GM12872 (cell line): Measurements from ENCODE around the gene ACAP2.

Experiments used
- TF ChIP-seq, protein P1 (sequence below): IDR thresholded peaks from 3 replicates; pipeline ENCODE4 v1.5.1; 2011; ENCODE audit warnings: low read depth, mild to moderate bottlenecking, low read length, moderate library complexity; ENCODE audit not compliant: insufficient read depth

ACAP2 gene

DNA sequence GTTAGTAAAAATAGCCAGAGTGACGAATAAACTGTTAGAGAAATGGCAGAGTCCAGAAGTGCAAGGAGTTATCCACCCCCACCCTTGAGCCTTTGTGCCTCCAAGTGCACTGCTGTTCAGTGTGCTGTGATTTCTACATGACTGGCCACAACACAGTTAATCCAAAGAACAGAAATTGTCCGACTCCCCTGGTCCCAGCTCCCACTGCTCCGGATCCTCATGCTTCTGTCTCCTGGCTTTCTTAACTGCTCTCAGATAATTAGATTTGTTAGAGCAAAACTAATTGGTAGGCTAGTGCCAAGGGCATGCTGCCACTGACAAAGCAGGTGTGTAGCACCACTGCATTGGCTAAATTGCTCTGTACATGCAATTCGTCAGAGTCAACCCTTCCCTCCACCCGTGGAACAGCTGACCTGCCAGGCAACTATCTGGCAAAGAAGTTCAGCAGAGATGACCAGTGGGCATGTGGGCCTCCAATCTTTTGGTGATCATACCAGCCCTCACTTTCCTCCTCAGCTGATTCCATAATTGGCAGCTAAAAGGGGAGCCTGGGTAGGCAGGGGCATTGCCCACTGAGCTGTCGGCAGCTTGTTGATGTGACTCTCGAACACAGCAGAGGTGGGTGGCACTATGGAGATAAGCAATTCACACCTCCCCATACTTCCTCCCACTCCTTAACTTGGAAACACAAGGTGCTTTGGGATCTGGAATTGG, 18.9 kb upstream of the ACAP2 start:
- TF ChIP-seq, protein P1, sequence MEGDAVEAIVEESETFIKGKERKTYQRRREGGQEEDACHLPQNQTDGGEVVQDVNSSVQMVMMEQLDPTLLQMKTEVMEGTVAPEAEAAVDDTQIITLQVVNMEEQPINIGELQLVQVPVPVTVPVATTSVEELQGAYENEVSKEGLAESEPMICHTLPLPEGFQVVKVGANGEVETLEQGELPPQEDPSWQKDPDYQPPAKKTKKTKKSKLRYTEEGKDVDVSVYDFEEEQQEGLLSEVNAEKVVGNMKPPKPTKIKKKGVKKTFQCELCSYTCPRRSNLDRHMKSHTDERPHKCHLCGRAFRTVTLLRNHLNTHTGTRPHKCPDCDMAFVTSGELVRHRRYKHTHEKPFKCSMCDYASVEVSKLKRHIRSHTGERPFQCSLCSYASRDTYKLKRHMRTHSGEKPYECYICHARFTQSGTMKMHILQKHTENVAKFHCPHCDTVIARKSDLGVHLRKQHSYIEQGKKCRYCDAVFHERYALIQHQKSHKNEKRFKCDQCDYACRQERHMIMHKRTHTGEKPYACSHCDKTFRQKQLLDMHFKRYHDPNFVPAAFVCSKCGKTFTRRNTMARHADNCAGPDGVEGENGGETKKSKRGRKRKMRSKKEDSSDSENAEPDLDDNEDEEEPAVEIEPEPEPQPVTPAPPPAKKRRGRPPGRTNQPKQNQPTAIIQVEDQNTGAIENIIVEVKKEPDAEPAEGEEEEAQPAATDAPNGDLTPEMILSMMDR = no peak

DNA sequence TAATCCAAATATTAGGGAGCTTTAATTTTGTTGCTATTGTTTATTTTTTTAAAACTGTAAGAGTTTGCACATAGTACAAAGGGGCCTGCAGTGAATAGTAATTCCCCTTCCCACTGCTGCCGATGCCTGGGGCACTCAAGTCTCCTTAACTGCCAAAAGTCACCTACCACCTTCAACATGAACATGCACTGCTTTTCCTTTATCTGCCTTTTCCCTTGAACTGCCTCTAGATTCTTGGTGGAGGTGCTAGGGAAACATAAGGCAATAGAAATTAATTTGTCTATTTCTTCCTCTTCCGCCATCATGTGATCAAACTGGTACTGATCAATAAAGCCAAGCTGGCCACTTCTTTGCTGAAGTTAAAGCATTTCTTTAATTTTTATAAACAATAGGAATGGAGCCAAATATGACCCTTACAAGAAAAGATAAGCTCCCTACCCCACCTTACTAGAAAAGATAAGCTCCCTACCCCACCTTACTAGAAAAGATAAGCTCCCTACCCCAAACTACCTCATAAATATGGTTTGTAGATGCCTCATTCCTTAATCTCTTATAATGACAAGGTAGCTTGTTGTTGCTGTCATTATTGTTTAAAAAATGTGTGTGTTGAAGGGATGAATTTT, 17.4 kb upstream of the ACAP2 start:
- TF ChIP-seq, protein P1 = no peak

DNA sequence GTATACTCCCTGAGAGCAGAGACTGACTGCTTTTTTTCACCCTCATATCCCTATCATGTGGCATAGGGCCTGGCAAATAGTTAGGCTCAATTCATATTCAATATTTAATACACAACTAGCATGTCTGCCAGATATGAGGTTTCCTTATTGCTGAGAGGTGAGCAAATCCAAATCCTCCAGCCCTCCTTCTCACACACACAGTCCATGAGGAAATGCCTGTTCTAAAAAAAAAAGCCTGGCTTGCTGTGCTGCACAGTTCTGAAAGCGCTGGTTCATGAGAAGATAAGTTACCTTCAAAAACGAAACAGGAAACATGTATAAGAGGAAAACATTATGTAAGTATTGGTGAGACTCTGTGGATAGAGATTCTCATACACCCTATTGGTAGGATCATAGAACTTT, 15.5 kb upstream of the ACAP2 start:
- TF ChIP-seq, protein P1 = no peak

DNA sequence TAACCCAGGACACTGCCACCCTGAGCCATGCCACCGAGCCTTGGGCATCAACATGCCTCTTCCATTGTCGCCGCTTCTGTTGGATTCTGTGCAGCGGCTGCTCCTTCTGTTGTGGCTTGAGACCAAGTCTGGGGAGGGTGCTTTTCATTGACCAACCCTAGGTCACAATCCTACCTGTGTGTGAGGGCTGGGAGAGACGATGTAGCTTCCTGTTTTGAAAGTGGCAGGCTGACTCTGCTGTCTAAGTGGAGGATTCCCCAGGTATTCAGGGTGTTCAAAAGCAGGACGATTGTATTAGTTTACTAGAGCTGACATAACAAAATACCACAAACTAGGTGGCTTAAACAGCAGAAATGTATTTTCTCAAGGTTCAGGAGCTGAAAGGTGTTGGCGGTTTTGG, 13.0 kb upstream of the ACAP2 start:
- TF ChIP-seq, protein P1 = no peak

DNA sequence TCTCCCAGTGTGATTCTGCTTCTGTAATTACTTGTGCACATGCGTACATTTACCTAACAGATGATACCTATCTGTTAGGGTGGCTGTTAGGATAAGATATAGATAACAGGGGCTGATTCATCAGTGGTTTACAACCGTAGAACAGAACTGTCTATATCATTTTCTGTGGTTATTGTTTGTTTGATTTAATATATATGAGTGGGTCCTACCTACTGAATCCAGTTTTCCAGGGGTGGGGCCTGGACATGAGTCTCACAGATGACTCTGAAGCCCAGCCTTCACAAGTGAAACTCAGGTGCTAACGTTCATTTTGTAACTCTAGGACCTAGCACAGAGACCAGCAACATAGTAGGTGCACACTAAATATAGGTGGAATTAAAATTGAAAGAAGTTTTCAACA, 10.4 kb upstream of the ACAP2 start:
- TF ChIP-seq, protein P1 = no peak

DNA sequence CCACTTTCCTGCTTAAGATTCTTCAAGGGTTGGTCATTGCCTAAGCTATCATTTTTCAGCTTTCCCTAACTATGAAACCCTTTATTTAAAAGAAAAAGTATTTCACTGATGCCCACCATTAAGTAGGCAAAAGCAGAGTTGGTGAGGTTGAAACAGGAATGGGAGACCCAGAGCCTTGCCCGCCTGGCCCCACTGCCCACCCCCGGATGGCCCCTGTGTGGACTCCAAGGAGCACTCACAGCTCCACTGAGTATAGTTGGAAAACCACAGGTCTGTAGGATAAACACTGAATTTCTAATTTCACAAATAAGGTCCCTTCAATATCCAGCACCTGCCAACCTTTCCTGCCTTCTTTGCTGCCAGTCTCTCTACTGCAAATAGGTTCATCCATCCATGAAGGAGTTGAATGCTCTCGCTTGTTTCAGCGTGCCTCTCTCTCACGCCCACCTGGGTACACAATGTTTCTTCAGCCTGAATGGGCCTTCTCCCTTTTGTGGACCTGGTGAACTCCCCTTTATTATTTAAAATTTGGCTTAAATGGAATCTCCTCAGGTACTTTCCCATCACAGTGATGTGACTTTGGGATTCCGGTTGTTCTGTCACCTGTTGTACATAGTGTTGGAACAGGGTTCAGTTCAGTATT, 8.7 kb upstream of the ACAP2 start:
- TF ChIP-seq, protein P1 = no peak

DNA sequence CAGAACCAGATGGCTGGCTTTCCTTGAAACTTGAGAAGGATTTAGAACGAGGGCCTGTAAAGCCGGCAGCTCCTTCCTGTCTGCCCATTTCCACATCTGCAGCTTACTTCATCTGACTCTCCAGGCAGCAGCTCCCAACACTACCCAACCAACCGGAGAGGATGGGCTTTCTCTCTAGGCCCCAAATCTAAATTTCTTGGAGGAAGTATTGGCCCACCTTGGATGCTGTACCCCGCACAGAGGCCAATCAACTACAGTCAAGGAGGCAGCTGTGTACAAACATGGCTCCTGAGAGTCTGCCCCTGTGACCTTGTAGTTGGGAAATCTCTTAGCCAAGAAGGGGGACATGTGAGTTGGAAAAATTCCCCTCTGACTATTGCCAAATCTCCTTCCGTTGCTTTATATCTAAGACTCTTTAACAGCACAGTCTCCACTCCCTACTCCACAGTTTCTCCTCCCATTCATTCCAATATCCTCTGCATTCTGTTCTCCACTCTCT, 8.0 kb upstream of the ACAP2 start:
- TF ChIP-seq, protein P1 = no peak
